ENCODE data around the gene RGS13.

- no peak for TF ChIP-seq CTCF (IDR thresholded peaks at IDR 0.05)
- TF ChIP-seq EZH2 (IDR thresholded peaks at IDR 0.05; ENCODE audit: borderline replicate concordance, insufficient read depth, low read depth, low read length, poor library complexity, severe bottlenecking), result no peak
Observed at GRCh38 chr1:192660613-192661012, 24.7 kb downstream of the RGS13 start.

Data from B cell (primary cell).